Naive B cell (primary cell): ENCODE measurements around the gene NXPH1. TPM values are rescaled to one million over a fixed set of nuclear protein-coding genes. Genes with fewer than 3 reads are reported as not detected.
A peak's percentile ranks its signal among the peaks of the same experiment; 100 is the strongest.

Source experiments
- ATAC-seq, 2 donors: fragments of 150-1000 bp; cut with Tn5 transposase; 2 replicates each; pipeline ENCODE4 v1.10.0; 2021; ENCODE audit warnings: low read depth in 2 of 2, mild to moderate bottlenecking in 2 of 2, moderate library complexity in 2 of 2
- DNase-seq: peaks from one replicate; pipeline ENCODE4 v3.0.0; 2022
- H3K27ac Mint-ChIP-seq, 6 donors: one replicate each; pipeline ENCODE4 v1.8.0; 2020 to 2022; ENCODE audit warnings: mild to moderate bottlenecking in 6 of 6, mixed read lengths in 6 of 6, moderate library complexity in 5 of 6, inconsistent platforms in 2 of 6
- H3K27me3 Mint-ChIP-seq, 3 donors: one replicate each; pipeline ENCODE4 v1.8.0; 2021 to 2022; ENCODE audit warnings: mixed read lengths in 3 of 3, mild to moderate bottlenecking in 1 of 3
- H3K36me3 Mint-ChIP-seq, 2 donors: one replicate each; pipeline ENCODE4 v1.8.0; 2020 to 2022; ENCODE audit warnings: mixed read lengths in 2 of 2, inconsistent platforms in 1 of 2, mild to moderate bottlenecking in 1 of 2
- H3K4me1 Mint-ChIP-seq, 3 donors: one replicate each; pipeline ENCODE4 v1.8.0; 2020 to 2022; ENCODE audit warnings: mixed read lengths in 3 of 3, inconsistent platforms in 1 of 3, mild to moderate bottlenecking in 1 of 3, moderate library complexity in 1 of 3
- H3K4me3 Mint-ChIP-seq, 8 donors: one replicate each; pipeline ENCODE4 v1.8.0; 2020 to 2022; ENCODE audit warnings: mild to moderate bottlenecking in 8 of 8, mixed read lengths in 8 of 8, moderate library complexity in 8 of 8, inconsistent platforms in 2 of 8
- H3K9me3 Mint-ChIP-seq, 7 donors: one replicate each; pipeline ENCODE4 v1.8.0; 2020 to 2022; ENCODE audit warnings: mixed read lengths in 7 of 7, mild to moderate bottlenecking in 5 of 7, inconsistent platforms in 2 of 7, moderate library complexity in 1 of 7
- polyA plus RNA-seq, 6 donors: library from polyadenylated mRNA; unstranded; fragments of 300-500 nt; fragmentation: Illumina TruSeq; gene quantifications; one replicate each; pipeline ENCODE4 v1.2.3, GENCODE V29; 2021; ENCODE audit warnings: low read depth in 6 of 6

NXPH1 gene
- polyA plus RNA-seq, 6 donors from 2014 or later, result not detected

DNA sequence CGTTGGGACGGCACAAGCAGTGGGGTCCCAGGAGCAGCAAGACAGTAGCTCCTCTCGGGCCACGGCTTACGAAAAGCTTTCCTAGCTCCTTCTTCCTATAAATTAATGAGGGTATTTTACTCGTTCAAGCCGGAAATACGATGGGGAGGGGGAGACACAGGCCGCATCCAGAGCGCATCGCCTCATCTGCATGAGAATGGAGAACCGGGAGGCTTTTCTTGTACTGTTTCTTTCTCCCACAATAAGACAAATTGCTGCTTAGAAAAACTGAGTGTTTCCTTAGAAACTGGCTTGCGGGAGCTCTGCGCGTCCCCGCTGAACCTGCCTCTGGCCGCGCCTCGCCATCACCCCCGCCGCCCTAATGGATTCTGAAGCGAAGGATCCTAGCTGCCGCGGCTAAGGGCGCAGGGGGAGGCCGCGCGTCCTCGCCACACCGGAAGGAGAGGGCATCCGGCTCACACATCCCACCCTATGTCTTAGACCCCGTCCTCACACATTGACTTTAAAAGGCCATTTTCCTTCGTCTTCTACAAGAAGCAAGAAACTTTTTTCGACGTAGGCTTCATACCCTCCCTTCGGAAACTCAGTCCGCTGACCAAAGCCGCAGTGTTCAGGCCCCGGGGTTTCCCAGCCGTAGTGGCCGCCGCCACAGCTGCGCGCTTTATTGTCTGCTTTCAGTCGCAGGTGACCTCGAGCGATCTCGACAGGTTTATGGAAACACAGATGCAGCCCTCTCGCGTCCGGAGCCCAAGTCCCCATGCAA lies 8.8 kb downstream of the NXPH1 start:
- Mint-ChIP-seq H3K36me3 (peaks cover 9 to 20% of the 10 kb centered on the region in 2 donors), H3K9me3 (peaks cover 2 to 35% (median 18%) of the 10 kb centered on the region in 7 donors), H3K4me1 (peaks cover 14 to 18% (median 15%) of the 10 kb centered on the region in 3 donors), H3K27me3 (peaks cover 69 to 91% (median 85%) of the 10 kb centered on the region in 3 donors), H3K27ac (peak overlapping the region in 1 of 6 donors; percentile 62), H3K4me3 (peak overlapping the region in 1 of 8 donors; percentile 66)
- ATAC-seq (no peak), DNase-seq (no peak)

DNA sequence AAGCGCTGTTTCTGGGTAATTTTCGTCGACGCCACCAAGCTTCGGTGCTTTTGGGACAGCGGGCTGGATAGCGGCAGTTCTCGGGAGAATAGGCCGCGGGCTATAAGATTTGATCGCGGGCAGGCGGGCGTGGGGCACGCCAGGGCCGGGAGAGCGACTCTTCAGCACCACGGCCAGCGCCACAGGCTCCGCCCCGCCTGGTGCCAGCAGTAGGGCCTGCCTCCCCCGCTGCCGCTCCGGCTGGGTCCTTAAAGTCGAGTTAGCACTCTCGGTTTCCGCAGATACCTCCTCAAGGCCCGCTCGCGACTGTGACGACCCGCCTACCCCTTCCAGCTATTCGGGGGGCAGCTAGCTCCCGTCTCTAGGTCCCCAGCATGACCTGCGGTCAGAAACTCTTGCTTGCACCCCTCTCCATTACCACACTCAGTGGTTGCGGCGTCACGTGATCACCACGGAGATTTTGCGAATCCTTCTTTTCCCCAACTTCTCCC lies 9.4 kb downstream of the NXPH1 start:
- Mint-ChIP-seq H3K27me3 (peaks cover 68 to 90% (median 80%) of the 10 kb centered on the region in 3 donors), H3K4me1 (peaks cover 12 to 18% (median 14%) of the 10 kb centered on the region in 3 donors), H3K27ac (peak overlapping the region in 1 of 6 donors; percentile 92), H3K36me3 (peaks cover 9 to 20% of the 10 kb centered on the region in 2 donors), H3K4me3 (peak overlapping the region in 3 of 8 donors; percentile 43 to 74 (median 49)), H3K9me3 (peaks cover 2 to 41% (median 18%) of the 10 kb centered on the region in 7 donors)
- DNase-seq, result peak; percentile 17
- peak in 1 of 2 donors; percentile 41 for ATAC-seq

DNA sequence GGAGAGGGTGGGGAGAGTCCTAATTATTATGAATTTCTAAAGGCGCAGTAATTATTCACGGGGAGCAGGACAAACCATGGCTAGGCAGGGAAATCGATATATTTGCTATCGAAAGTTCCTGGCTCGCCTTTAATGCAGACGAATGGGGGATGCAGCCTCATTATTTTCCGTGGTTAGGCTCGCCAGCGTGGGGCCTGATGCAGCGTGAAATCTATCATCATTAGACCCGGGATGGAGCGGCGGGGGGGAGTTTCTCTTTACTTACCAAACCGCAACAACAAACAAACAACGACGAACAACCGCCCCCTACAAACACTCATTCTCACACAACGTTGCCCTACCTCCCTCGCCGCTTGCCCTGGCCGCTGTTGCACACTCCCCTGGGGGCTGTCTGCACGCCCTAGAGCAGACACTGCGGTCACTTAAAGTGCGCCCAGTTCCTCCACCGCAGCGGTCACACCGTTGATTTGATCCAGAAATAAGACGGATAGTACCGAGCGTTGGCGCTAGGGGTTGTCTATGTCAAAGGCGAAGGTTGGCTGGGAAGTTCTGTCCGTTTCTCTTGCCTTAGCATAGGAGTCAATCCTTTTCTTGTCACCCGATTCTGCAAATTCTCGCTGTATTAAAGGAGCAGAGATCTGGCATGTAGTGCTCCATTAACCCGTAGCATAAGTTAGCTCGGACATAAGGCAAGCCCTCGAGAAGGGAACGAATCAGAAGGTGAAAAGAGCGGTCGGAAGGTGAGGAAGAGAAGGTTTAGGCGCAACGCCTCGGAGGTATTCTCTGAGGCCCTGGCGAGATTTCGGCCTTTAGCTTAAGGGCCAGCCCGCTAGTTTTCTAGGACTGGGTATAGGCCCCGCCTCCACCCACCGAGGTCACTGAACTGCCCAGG lies 10.4 kb downstream of the NXPH1 start:
- peaks cover 9 to 20% of the 10 kb centered on the region in 2 donors for H3K36me3 Mint-ChIP-seq
- H3K27me3 Mint-ChIP-seq, result peaks cover 60 to 82% (median 70%) of the 10 kb centered on the region in 3 donors
- peak overlapping the region in 5 of 8 donors; percentile 0 to 83 (median 13) for H3K4me3 Mint-ChIP-seq
- peak overlapping the region in 4 of 6 donors; percentile 62 to 92 (median 88) for H3K27ac Mint-ChIP-seq
- no peak for DNase-seq
- peaks cover 12 to 18% (median 14%) of the 10 kb centered on the region in 3 donors for H3K4me1 Mint-ChIP-seq
- no peak for ATAC-seq
- peaks cover 2 to 41% (median 18%) of the 10 kb centered on the region in 7 donors for H3K9me3 Mint-ChIP-seq

DNA sequence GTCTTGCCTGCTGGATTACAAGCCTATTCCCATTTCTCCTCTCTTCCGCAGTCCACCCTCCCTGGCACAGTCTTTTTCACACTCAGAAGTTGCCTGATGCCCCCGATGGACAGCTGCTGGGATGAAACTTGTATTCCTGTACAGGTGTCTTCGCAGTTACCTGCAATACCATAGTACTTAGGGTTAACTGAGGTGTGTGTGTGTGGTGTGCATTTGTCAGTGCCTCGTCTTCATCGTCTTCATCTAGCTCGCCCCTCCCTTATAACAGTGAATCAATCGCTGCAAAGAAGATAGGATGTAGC lies 11.0 kb downstream of the NXPH1 start:
- Mint-ChIP-seq H3K27me3 (peaks cover 56 to 78% (median 67%) of the 10 kb centered on the region in 3 donors), H3K36me3 (peaks cover 9 to 20% of the 10 kb centered on the region in 2 donors), H3K4me3 (no peak overlapping the region), H3K4me1 (peaks cover 12 to 18% (median 14%) of the 10 kb centered on the region in 3 donors), H3K27ac (no peak overlapping the region), H3K9me3 (peaks cover 2 to 41% (median 18%) of the 10 kb centered on the region in 7 donors)
- DNase-seq (no peak), ATAC-seq (no peak)

DNA sequence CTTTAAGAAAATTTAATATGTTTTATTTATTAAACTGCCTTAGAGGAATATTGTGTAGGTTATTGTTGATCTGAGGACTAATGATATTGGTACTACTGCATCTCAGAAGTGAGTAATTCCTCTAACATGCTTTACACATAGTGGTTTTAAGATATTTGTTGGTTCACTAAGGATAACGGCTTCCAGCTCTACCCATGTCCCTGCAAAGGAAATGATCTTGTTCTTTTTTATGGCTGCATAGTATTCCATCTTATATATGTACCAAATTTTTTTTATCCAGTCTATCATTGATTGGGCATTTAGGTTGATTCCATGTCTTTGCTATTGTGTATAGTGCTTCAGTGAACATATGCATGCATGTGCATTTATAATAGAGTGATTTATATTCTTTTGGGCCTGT lies 20.1 kb downstream of the NXPH1 start:
- ATAC-seq (no peak), DNase-seq (no peak)
- peaks cover 5 to 16% (median 5%) of the 10 kb centered on the region in 3 donors for H3K27me3 Mint-ChIP-seq
- peaks cover 0 to 8% (median 4%) of the 10 kb centered on the region in 7 donors for H3K9me3 Mint-ChIP-seq
- H3K27ac Mint-ChIP-seq, result no peak overlapping the region
- no peaks in the 10 kb centered on the region for H3K4me1 Mint-ChIP-seq
- H3K36me3 Mint-ChIP-seq, result no peaks in the 10 kb centered on the region
- H3K4me3 Mint-ChIP-seq, result no peak overlapping the region

DNA sequence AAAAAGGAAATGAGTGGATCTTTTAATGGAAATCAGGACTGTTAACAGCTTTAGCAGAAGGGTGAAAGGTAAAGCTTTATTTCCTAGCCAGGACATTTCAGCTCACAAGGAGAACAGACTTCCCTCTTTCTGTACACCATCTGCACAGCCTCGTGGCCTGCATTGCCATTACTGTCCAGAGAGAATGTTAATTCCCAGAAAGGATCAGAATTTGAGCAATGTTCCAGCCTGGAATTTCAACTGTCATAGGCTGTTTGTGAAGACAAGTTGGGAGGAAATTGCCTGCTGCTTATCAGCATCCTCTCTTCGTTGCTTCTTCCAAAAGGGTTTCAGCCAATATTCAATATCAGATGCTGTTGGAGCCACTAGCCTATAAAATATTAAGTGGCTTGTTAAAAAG lies 22.0 kb downstream of the NXPH1 start:
- Mint-ChIP-seq H3K4me3 (no peak overlapping the region), H3K9me3 (peaks cover 0 to 8% (median 4%) of the 10 kb centered on the region in 7 donors), H3K27me3 (peaks cover 5 to 11% (median 5%) of the 10 kb centered on the region in 3 donors), H3K27ac (no peak overlapping the region), H3K36me3 (no peaks in the 10 kb centered on the region), H3K4me1 (no peaks in the 10 kb centered on the region)
- ATAC-seq (no peak), DNase-seq (no peak)

DNA sequence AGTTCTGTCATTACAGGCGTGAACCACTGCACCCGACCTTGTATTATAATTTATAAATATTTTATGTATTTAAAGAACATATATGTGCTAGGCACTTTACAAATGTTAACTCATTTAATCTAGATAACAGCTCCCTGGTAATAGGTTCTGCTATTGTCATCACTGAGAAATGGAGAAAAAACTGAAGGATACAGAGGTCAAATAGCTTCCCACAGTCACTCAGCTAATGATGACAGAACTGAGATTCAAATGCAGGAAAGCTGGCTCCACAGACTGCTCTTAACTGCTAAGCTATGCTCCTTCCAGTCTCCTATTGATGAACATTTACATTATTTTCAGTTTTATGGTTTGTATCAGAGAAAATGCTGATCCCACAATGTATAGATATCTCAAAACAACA lies 28.9 kb downstream of the NXPH1 start:
- ATAC-seq (no peak), DNase-seq (no peak)
- H3K4me3 Mint-ChIP-seq, result no peak overlapping the region
- H3K36me3 Mint-ChIP-seq, result no peaks in the 10 kb centered on the region
- peaks cover 0 to 8% (median 0%) of the 10 kb centered on the region in 7 donors for H3K9me3 Mint-ChIP-seq
- no peaks in the 10 kb centered on the region for H3K4me1 Mint-ChIP-seq
- H3K27ac Mint-ChIP-seq, result no peak overlapping the region
- peaks cover 4 to 14% (median 12%) of the 10 kb centered on the region in 3 donors for H3K27me3 Mint-ChIP-seq

DNA sequence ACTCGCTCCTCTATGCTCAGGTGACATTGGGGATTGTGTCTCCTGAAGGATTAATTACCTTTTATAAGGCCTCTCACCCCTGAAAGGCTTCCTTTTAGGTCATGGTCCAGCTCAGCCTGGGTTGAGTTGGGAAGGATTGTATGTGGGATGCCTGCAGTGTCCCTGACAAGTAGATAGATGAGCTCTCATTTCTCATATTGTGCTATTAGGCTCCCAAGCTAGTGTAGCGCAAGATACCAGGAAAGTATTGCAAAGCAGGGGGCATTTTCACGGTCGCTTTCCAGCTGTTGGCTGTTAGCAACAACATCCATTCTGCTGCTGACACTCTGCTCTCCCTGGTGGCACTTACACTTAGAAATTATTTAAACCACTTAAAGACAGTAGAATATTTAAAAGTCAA lies 31.9 kb downstream of the NXPH1 start:
- H3K27ac Mint-ChIP-seq, result no peak overlapping the region
- H3K4me1 Mint-ChIP-seq, result no peaks in the 10 kb centered on the region
- H3K27me3 Mint-ChIP-seq, result peaks cover 9 to 12% (median 12%) of the 10 kb centered on the region in 3 donors
- peaks cover 0 to 8% (median 0%) of the 10 kb centered on the region in 7 donors for H3K9me3 Mint-ChIP-seq
- ATAC-seq, result no peak
- DNase-seq, result no peak
- no peaks in the 10 kb centered on the region for H3K36me3 Mint-ChIP-seq
- H3K4me3 Mint-ChIP-seq, result no peak overlapping the region

DNA sequence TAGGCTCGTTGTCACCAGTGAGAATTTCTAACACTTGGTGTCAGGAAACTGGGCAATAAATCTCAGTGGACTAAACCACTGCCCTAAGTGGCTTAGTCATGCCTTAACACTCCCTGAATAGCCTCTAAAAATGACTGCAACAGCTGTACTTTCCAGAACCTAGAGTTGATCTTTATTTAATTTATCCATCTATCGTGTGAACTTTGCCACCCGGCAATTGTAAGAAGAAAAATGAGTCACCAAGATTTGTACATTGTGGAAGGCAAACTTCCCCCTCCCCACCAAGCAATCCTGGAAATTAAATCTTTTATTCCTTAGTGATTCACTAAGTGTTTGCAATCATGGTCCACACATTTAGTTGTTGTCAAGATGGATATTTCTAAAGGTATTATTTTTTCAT lies 47.1 kb downstream of the NXPH1 start:
- Mint-ChIP-seq H3K27ac (peak overlapping the region in 1 of 6 donors; percentile 42), H3K4me3 (no peak overlapping the region), H3K4me1 (no peaks in the 10 kb centered on the region), H3K27me3 (peaks cover 0 to 7% (median 0%) of the 10 kb centered on the region in 3 donors), H3K36me3 (no peaks in the 10 kb centered on the region), H3K9me3 (peaks cover 0 to 22% (median 10%) of the 10 kb centered on the region in 7 donors)
- ATAC-seq (no peak), DNase-seq (no peak)

DNA sequence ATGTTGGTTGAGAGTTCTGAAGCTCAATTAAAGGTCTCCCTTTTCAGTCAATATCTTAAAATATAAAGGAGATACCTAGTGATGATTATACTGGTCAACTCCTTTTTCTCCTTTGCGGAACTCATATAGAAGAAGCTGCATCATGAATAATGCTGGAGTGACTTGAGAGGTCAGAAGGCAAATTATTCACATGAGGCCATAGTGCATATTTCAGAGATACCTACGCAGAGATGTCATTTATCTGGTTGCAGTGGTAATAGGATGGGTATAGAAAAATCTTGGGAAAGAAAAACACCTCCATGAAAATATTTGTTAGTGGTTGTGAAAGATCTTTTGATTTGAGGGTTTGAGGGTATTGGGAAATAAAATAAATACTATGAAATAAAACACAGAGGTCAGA lies 47.7 kb downstream of the NXPH1 start:
- Mint-ChIP-seq H3K27me3 (peaks cover 0 to 7% (median 0%) of the 10 kb centered on the region in 3 donors), H3K36me3 (no peaks in the 10 kb centered on the region), H3K9me3 (peaks cover 0 to 22% (median 10%) of the 10 kb centered on the region in 7 donors), H3K4me3 (no peak overlapping the region), H3K27ac (no peak overlapping the region), H3K4me1 (no peaks in the 10 kb centered on the region)
- no peak for DNase-seq
- ATAC-seq, result no peak

DNA sequence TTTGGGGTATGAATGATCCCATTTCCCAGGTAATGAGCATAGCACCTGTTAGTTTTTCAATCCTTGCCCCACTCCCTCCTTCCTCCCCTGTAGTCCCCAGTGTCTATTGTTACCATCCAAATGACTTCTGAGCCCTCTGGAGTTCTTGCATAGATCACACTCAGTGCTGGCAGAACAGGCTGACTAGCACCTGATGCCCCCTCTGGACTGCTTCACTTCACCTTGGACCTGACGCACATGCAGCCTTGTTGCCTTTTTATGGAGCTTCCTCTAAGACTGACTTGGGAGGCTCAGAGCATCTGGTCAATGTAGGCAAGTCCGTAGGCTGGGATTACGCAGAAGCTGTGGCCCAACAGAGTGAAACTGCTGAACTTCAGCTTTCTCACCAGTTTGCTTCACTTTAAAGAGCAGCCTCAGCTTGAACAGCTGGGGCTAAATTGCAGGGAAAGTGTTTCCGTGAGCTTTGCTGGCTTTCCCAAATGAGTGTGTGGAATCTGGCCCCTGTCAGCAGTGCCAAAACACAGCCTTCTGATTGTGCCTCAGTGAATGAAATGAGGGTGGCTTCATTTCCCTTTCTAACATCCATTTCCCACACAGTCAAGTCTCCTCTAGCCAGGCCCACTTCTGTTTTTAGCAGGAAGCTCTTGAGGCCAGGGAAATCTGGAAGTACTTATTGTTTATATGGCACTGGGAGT lies 48.5 kb downstream of the NXPH1 start:
- peaks cover 2 to 22% (median 9%) of the 10 kb centered on the region in 7 donors for H3K9me3 Mint-ChIP-seq
- no peak overlapping the region for H3K4me3 Mint-ChIP-seq
- no peak overlapping the region for H3K27ac Mint-ChIP-seq
- H3K36me3 Mint-ChIP-seq, result no peaks in the 10 kb centered on the region
- H3K27me3 Mint-ChIP-seq, result peaks cover 0 to 7% (median 0%) of the 10 kb centered on the region in 3 donors
- ATAC-seq, result no peak
- no peaks in the 10 kb centered on the region for H3K4me1 Mint-ChIP-seq
- no peak for DNase-seq

DNA sequence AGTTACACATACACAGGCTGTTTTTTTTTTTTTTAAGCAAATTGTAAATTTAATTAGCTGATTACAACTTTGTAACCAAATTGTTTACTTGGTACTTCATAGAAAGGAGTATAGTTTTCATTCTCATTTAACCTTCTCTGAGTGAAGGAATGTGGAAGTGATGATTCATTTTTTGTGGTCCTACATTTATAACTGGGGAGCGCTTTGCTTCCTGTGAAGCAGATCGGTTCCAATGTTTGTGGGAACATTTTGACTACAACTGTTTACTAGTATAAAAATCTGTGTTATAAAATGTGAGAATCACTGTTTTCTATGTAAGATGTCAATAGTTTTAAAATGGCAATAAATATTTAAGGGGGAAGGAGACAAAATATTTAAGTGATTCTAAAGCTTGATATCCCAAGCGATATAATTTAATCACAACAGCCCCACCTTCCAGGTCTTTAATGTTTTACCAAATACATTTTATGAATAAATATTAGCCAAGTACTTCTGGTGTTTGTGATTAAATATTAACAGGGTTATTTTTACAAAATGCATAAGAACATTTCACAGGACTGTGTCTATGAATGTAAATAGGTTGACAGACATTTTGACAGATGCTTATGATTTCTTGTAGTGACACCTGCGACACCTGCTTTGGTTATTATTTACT lies 57.1 kb downstream of the NXPH1 start:
- H3K4me1 Mint-ChIP-seq, result no peaks in the 10 kb centered on the region
- no peak for ATAC-seq

More for the DNA sequence above, 57.1 kb downstream of the NXPH1 start:
- H3K4me3 Mint-ChIP-seq, result no peak overlapping the region
- H3K36me3 Mint-ChIP-seq, result no peaks in the 10 kb centered on the region
- peaks cover 0 to 9% (median 2%) of the 10 kb centered on the region in 3 donors for H3K27me3 Mint-ChIP-seq
- no peak for DNase-seq
- H3K27ac Mint-ChIP-seq, result no peak overlapping the region
- peaks cover 0 to 12% (median 2%) of the 10 kb centered on the region in 7 donors for H3K9me3 Mint-ChIP-seq
